PC-3 (cell line): ENCODE results near the gene SCUBE3. TPM values are rescaled to one million over a fixed set of nuclear protein-coding genes. Genes with fewer than 3 reads are reported as not detected.

Source experiments
- ATAC-seq: fragments of 200-7000 bp; cut with Tn5 transposase; 2 replicates; pipeline ENCODE4 v1.9.1; 2020; ENCODE audit warnings: mild to moderate bottlenecking, moderate library complexity
- BruUV-seq: library from RNA; stranded (reverse); fragments of 400-500 nt; replicated peaks from 2 replicates; lab custom pipeline; 2021; lab: Mats Ljungman, UMichigan
- CTCF ChIA-PET: fragments of 300-600 bp; sonication (Branson Sonifier 250); formaldehyde crosslinking; loops from one replicate; lab custom pipeline; 2022; ENCODE audit warnings: antibody characterized with exemption; lab: Charles Lee
- POLR2A ChIA-PET: fragments of 300-600 bp; sonication (Branson Sonifier 250); formaldehyde crosslinking; loops from one replicate; lab custom pipeline; 2022; ENCODE audit warnings: antibody characterized with exemption; ENCODE audit not compliant: unreplicated experiment; lab: Charles Lee
- DNase-seq: peaks from one replicate; pipeline ENCODE4 v3.0.0-alpha.2; 2015
- H2AFZ ChIP-seq: fragments of 300-600 bp; sonication (generic); 2 replicates; pipeline ENCODE4 v1.6.0; 2016; ENCODE audit warnings: antibody characterized with exemption, low read length
- H3F3A ChIP-seq: fragments of 300-600 bp; sonication (generic); one replicate; pipeline ENCODE4 v1.6.0; 2017; ENCODE audit warnings: antibody characterized with exemption, low read length, control low read depth, mild to moderate bottlenecking; ENCODE audit not compliant: unreplicated experiment
- H3K27ac ChIP-seq: fragments of 300-600 bp; sonication (generic); 2 replicates; pipeline ENCODE4 v1.5.1; 2016; ENCODE audit warnings: mild to moderate bottlenecking, low read length
- H3K27me3 ChIP-seq: fragments of 300-600 bp; sonication (generic); 2 replicates; pipeline ENCODE4 v1.6.1; 2016; ENCODE audit warnings: low read length, mixed read lengths
- H3K36me3 ChIP-seq: fragments of 300-600 bp; sonication (generic); 2 replicates; pipeline ENCODE4 v1.6.1; 2016; ENCODE audit warnings: low read depth, mixed run types, low read length, mixed read lengths
- H3K4me1 ChIP-seq: fragments of 300-600 bp; sonication (generic); 2 replicates; pipeline ENCODE4 v1.5.1; 2016; ENCODE audit warnings: low read length; ENCODE audit not compliant: insufficient read depth
- H3K4me2 ChIP-seq: fragments of 300-600 bp; sonication (generic); 2 replicates; pipeline ENCODE4 v1.6.0; 2016; ENCODE audit warnings: low read length
- H3K4me3 ChIP-seq: fragments of 300-600 bp; sonication (generic); 2 replicates; pipeline ENCODE4 v1.5.1; 2016; ENCODE audit warnings: mild to moderate bottlenecking, low read length, mixed read lengths
- H3K79me2 ChIP-seq: fragments of 300-600 bp; sonication (generic); 2 replicates; pipeline ENCODE4 v1.6.1; 2017; ENCODE audit warnings: low read length, mixed read lengths
- H3K9ac ChIP-seq: fragments of 300-600 bp; sonication (generic); 2 replicates; pipeline ENCODE4 v1.6.0; 2016; ENCODE audit warnings: mild to moderate bottlenecking, low read length
- H3K9me2 ChIP-seq: fragments of 300-600 bp; sonication (generic); replicated peaks from 2 replicates; pipeline ENCODE4 v1.6.1; 2016; ENCODE audit warnings: mixed run types, low read length, mixed read lengths
- H3K9me3 ChIP-seq: fragments of 300-600 bp; sonication (generic); 2 replicates; pipeline ENCODE4 v1.6.1; 2016; ENCODE audit warnings: low read length, mixed read lengths
- H4K20me1 ChIP-seq: fragments of 300-600 bp; sonication (generic); 2 replicates; pipeline ENCODE4 v1.6.1; 2016; ENCODE audit warnings: low read length, mixed read lengths
- CTCF ChIP-seq: fragments of 300-600 bp; sonication (generic); conservative IDR thresholded peaks from 2 replicates; pipeline ENCODE4 v1.5.1; 2017; ENCODE audit warnings: antibody characterized with exemption, low read depth, mild to moderate bottlenecking, low read length
- EZH2 ChIP-seq: fragments of 300-600 bp; sonication (generic); IDR thresholded peaks from one replicate; pipeline ENCODE4 v1.6.1; 2017; ENCODE audit warnings: antibody characterized with exemption, mild to moderate bottlenecking, low read length; ENCODE audit not compliant: unreplicated experiment
- EZH2phosphoT487 ChIP-seq: fragments of 300-600 bp; sonication (generic); IDR thresholded peaks from 2 replicates; pipeline ENCODE4 v1.6.1; 2018; ENCODE audit warnings: mild to moderate bottlenecking, antibody characterized with exemption, low read length, borderline replicate concordance
- intact Hi-C: fragments of 100-400 bp; cut with micrococcal nuclease; formaldehyde crosslinking; loops from 2 replicates; pipeline ENCODE4 v1.9.0; 2023
- total RNA-seq: library from RNA; depleted of rRNA; stranded (reverse); fragments of >200 nt; gene quantifications from 2 replicates; pipeline ENCODE4 v1.2.3, GENCODE V29; 2014

SCUBE3 gene
- total RNA-seq, 1 experiment from 2014 or later: 1.5 TPM

- no peaks in the 10 kb centered on the region for H3K9me3 ChIP-seq
- H3K4me1 ChIP-seq: peaks cover 27% of the 10 kb centered on the region
- peak within 1 kb of the TSS; percentile 67 for H3K4me3 ChIP-seq
- H3K27me3 ChIP-seq: no peaks in the 10 kb centered on the region
- no peaks in the 10 kb centered on the region for H3F3A ChIP-seq
- H3K36me3 ChIP-seq: no peaks in the 10 kb centered on the region; the same call in 1 of the 2 replicates
- H3K4me2 ChIP-seq: peak within 1 kb of the TSS; percentile 94
- peak within 1 kb of the TSS; percentile 75 for H2AFZ ChIP-seq
- H3K79me2 ChIP-seq: peaks cover 19% of the 10 kb centered on the region
- ChIA-PET POLR2A (no interaction called here), CTCF (interaction anchor here (1.4 kb wide), 1 partner anchor 30 kb away, joined by 4 read pairs; no protein-coding TSS in a partner anchor)
- H3K27ac ChIP-seq: peak within 1 kb of the TSS; percentile 22; the same call in 1 of the 2 replicates
- no peaks in the 10 kb centered on the region for H4K20me1 ChIP-seq
- TF ChIP-seq EZH2phosphoT487: no peak
- peak; percentile 96 for TF ChIP-seq CTCF
- no peak for TF ChIP-seq EZH2
- TSS peak; percentile 41 for BruUV-seq
- peak within 1 kb of the TSS; percentile 79 for H3K9ac ChIP-seq
- ATAC-seq (peak; percentile 95), DNase-seq (peak; percentile 95)
- no peaks in the 10 kb centered on the region for H3K9me2 ChIP-seq
- intact Hi-C loops: loop anchor here (1.0 kb wide), 3 partner anchors 29 to 170 kb away; partner anchors contain the start of gene RPL10A
These were observed 84.1 kb downstream of the SCUBE3 start, which contains the start of gene DEF6 for GRCh38 chr6:35297601-35298481. Gene DEF6 (plus strand): TSS chr6:35297818. CDS start chr6:35297857, 39 bp downstream.

GRCh38 chr6:35298625-35299140 is 84.9 kb downstream of the SCUBE3 start:
- no peaks in the 10 kb centered on the region for H3K9me3 ChIP-seq
- no peaks in the 10 kb centered on the region; the same call in 1 of the 2 replicates for H3K36me3 ChIP-seq
- no peaks in the 10 kb centered on the region for H3K9me2 ChIP-seq
- H3K4me3 ChIP-seq: peak overlapping the region; percentile 67
- H4K20me1 ChIP-seq: no peaks in the 10 kb centered on the region
- H2AFZ ChIP-seq: no peak overlapping the region
- DNase-seq: no peak
- peaks cover 19% of the 10 kb centered on the region for H3K79me2 ChIP-seq
- TF ChIP-seq CTCF (no peak), EZH2 (no peak), EZH2phosphoT487 (no peak)
- no peaks in the 10 kb centered on the region for H3K27me3 ChIP-seq
- no peak for ATAC-seq
- no TSS peak for BruUV-seq
- H3F3A ChIP-seq: no peaks in the 10 kb centered on the region
- intact Hi-C loops: no loop called here
- ChIA-PET POLR2A (no interaction called here), CTCF (no interaction called here)
- no peak overlapping the region for H3K27ac ChIP-seq
- H3K9ac ChIP-seq: peak overlapping the region; percentile 79; the same call in 1 of the 2 replicates
- peaks cover 34% of the 10 kb centered on the region for H3K4me1 ChIP-seq
- H3K4me2 ChIP-seq: peak overlapping the region; percentile 94
